ENCODE measurements around the gene MTARC2. TPM values are rescaled to one million over a fixed set of nuclear protein-coding genes. Genes with fewer than 3 reads are reported as not detected.

The MTARC2 gene
- total and polyA plus RNA-seq, 2 donors (not counting 1 experiment from before 2014, with no cell fraction given), result 16.3 to 22.6 TPM

DNA sequence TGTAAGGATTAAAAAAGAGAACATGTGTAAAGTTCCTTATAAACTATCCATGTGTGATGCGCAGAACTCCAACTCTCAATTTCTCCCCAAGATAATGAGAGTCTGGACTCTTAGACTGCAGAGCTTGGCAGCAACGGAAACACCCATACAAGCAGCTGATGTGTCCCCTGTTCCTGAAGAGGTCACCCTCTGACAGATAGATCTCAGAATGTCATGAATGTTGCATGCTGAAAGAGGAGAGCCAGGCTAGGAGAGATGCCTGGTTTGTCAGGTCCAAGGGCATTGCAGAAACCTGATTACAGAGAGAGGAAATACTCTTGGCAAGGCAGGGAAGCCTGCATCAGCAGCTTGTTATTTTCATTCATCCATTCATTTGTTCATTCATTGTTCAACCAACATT lies 62.8 kb downstream of the MTARC2 start:
- Mint-ChIP-seq H3K4me3 (no peak overlapping the region), H3K9me3 (ENCODE audit: insufficient read depth) (no peaks in the 10 kb centered on the region), H3K27me3 (peaks cover 7% of the 10 kb centered on the region), H3K4me1 (peaks cover 6% of the 10 kb centered on the region), H3K27ac (no peak overlapping the region)
- TF ChIP-seq EZH2 (IDR thresholded peaks at IDR 0.05; ENCODE audit: borderline replicate concordance, insufficient read depth, low read depth, low read length, poor library complexity, severe bottlenecking), result no peak
- TF ChIP-seq, protein P1, sequence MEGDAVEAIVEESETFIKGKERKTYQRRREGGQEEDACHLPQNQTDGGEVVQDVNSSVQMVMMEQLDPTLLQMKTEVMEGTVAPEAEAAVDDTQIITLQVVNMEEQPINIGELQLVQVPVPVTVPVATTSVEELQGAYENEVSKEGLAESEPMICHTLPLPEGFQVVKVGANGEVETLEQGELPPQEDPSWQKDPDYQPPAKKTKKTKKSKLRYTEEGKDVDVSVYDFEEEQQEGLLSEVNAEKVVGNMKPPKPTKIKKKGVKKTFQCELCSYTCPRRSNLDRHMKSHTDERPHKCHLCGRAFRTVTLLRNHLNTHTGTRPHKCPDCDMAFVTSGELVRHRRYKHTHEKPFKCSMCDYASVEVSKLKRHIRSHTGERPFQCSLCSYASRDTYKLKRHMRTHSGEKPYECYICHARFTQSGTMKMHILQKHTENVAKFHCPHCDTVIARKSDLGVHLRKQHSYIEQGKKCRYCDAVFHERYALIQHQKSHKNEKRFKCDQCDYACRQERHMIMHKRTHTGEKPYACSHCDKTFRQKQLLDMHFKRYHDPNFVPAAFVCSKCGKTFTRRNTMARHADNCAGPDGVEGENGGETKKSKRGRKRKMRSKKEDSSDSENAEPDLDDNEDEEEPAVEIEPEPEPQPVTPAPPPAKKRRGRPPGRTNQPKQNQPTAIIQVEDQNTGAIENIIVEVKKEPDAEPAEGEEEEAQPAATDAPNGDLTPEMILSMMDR (IDR thresholded peaks at IDR 0.05), result no peak
- DNase-seq (no peak), ATAC-seq (ENCODE audit: low read depth) (no peak)
- Histone ChIP-seq H3K27me3 (replicated peaks in 1 of 4; ENCODE audit: control extremely low read depth in 1 of 4, control insufficient read depth in 3 of 4, insufficient read depth in 4 of 4, low read length in 3 of 4) (peaks cover 0 to 9% (median 2%) of the 10 kb centered on the region in 4 experiments), H3K79me2 (ENCODE audit: control insufficient read depth, insufficient read depth, low read length) (no peaks in the 10 kb centered on the region), H3K4me3 (ENCODE audit: control extremely low read depth in 1 of 5, extremely low read depth in 1 of 5, insufficient read depth in 1 of 5, low read depth in 2 of 5, low read length in 4 of 5) (no peak overlapping the region), H3K27ac (ENCODE audit: low read length in 2 of 2) (no peak overlapping the region), H3K9me3 (ENCODE audit: control extremely low read depth in 1 of 3, control insufficient read depth in 2 of 3, insufficient read depth in 1 of 3, low read length in 2 of 3) (no peaks in the 10 kb centered on the region), H3K9ac (ENCODE audit: low read length) (no peak overlapping the region), H2AFZ (ENCODE audit: insufficient read depth, low read depth, low read length, poor library complexity, severe bottlenecking) (no peak overlapping the region), H3K4me2 (replicated peaks; ENCODE audit: low read depth, low read length, poor library complexity, severe bottlenecking) (no peak overlapping the region), H4K20me1 (ENCODE audit: control insufficient read depth, insufficient read depth, low read length, poor library complexity, severe bottlenecking) (no peaks in the 10 kb centered on the region), H3K36me3 (replicated peaks in 1 of 2; ENCODE audit: control extremely low read depth in 1 of 2, control insufficient read depth in 1 of 2, extremely low read depth in 1 of 2, insufficient read depth in 2 of 2, low read length in 1 of 2) (no peaks in the 10 kb centered on the region), H3K4me1 (ENCODE audit: control insufficient read depth in 2 of 2, insufficient read depth in 2 of 2, low read length in 2 of 2) (peaks cover 0 to 5% of the 10 kb centered on the region in 2 donors)
- ChIA-PET CTCF (interaction anchor here (0.9 to 4.7 kb wide), 18 partner anchors 8 to 1940 kb away, joined by 3 to 48 read pairs (median 5); no protein-coding TSS in a partner anchor), POLR2A (no interaction called here)
- intact Hi-C loops (cut with micrococcal nuclease), result loop anchor here (1.0 to 5.0 kb wide), 4 partner anchors 63 to 1644 kb away; no protein-coding TSS in a partner anchor
- WGBS (ENCODE audit: insufficient coverage), result 100% methylated on average over 2 of the region's 2 CpGs

DNA sequence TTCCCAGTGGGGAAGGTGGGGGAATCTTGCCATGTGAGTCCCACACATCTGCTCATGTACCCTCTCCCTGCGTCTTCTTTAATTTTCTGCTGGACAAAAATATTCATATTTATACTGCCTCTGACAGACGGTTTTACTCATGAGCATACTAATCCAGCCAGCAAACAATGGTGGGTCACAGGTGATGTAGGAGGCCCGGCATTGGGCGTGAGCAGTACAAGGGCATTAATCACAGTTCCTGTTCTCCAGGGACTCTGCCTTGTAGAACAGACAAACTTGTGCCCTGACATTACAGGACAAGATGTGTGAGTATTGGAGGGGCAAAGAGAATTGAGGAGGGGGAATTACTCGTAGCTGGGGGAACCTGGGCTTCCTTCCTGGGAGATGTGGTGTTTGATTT lies 63.6 kb downstream of the MTARC2 start:
- Histone ChIP-seq H3K9me3 (ENCODE audit: control extremely low read depth in 1 of 3, control insufficient read depth in 2 of 3, insufficient read depth in 1 of 3, low read length in 2 of 3) (no peaks in the 10 kb centered on the region), H3K79me2 (ENCODE audit: control insufficient read depth, insufficient read depth, low read length) (no peaks in the 10 kb centered on the region), H2AFZ (ENCODE audit: insufficient read depth, low read depth, low read length, poor library complexity, severe bottlenecking) (no peak overlapping the region), H3K4me2 (replicated peaks; ENCODE audit: low read depth, low read length, poor library complexity, severe bottlenecking) (no peak overlapping the region), H3K27ac (ENCODE audit: low read length in 2 of 2) (no peak overlapping the region), H3K4me1 (ENCODE audit: control insufficient read depth in 2 of 2, insufficient read depth in 2 of 2, low read length in 2 of 2) (peaks cover 0 to 5% of the 10 kb centered on the region in 2 donors), H3K9ac (ENCODE audit: low read length) (no peak overlapping the region), H3K27me3 (replicated peaks in 1 of 4; ENCODE audit: control extremely low read depth in 1 of 4, control insufficient read depth in 3 of 4, insufficient read depth in 4 of 4, low read length in 3 of 4) (peaks cover 0 to 9% (median 2%) of the 10 kb centered on the region in 4 experiments), H4K20me1 (ENCODE audit: control insufficient read depth, insufficient read depth, low read length, poor library complexity, severe bottlenecking) (no peaks in the 10 kb centered on the region), H3K36me3 (replicated peaks in 1 of 2; ENCODE audit: control extremely low read depth in 1 of 2, control insufficient read depth in 1 of 2, extremely low read depth in 1 of 2, insufficient read depth in 2 of 2, low read length in 1 of 2) (no peaks in the 10 kb centered on the region), H3K4me3 (ENCODE audit: control extremely low read depth in 1 of 5, extremely low read depth in 1 of 5, insufficient read depth in 1 of 5, low read depth in 2 of 5, low read length in 4 of 5) (no peak overlapping the region)
- ChIA-PET CTCF (interaction anchor here (2.1 to 4.7 kb wide), 3 partner anchors 389 to 623 kb away, joined by 7 to 48 read pairs (median 45); no protein-coding TSS in a partner anchor), POLR2A (no interaction called here)
- H3K27me3 Mint-ChIP-seq, result peaks cover 7% of the 10 kb centered on the region
- no peak overlapping the region for H3K27ac Mint-ChIP-seq
- no peaks in the 10 kb centered on the region for H3K9me3 Mint-ChIP-seq (ENCODE audit: insufficient read depth)
- peaks cover 6% of the 10 kb centered on the region for H3K4me1 Mint-ChIP-seq
- H3K4me3 Mint-ChIP-seq, result no peak overlapping the region
- intact Hi-C loops (cut with micrococcal nuclease), result loop anchor here (2.0 to 5.0 kb wide), 2 partner anchors 451 to 1643 kb away; no protein-coding TSS in a partner anchor
- ATAC-seq (ENCODE audit: low read depth) (no peak), DNase-seq (no peak)
- no peak for TF ChIP-seq EZH2 (IDR thresholded peaks at IDR 0.05; ENCODE audit: borderline replicate concordance, insufficient read depth, low read depth, low read length, poor library complexity, severe bottlenecking)
- TF ChIP-seq, protein P1 (IDR thresholded peaks at IDR 0.05), result no peak
- WGBS (ENCODE audit: insufficient coverage), result 89% methylated on average over 3 of the region's 5 CpGs

All from B cell (primary cell).